Measurements from ENCODE around the gene MCEMP1. TPM values are rescaled to one million over a fixed set of nuclear protein-coding genes. Genes with fewer than 3 reads are reported as not detected.

The MCEMP1 gene
- total RNA-seq, 1 donor: not detected

DNA sequence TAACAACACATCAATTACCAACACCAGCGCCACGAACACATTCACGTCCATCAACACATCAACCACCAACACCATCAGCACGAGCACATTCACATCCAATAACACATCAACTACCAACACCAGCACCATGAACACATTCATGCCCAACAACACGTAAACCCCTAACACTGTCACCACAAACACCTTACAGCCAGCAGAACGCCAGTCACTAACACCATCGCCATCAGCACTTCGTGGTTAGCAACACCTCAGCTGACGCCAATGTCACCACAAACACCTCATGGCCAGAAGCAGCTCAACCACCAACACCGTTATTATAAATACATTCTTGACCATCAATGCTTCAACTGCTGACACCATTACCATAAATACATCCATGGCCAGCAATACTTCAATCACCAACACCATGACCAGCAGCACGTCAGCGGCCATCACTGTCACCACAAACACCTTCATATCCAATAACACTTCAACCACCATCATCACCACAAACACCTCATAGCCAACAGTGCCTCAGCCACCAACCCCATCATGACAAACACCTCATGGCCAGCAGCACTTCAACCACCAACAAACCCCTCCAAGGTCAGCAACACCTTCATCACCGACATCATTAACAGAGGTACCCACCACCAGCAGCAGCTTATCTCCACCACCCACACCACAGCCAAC lies 15.7 kb downstream of the MCEMP1 start:
- Histone ChIP-seq H3K36me3 (ENCODE audit: insufficient read depth, low read length) (no peaks in the 10 kb centered on the region), H3K9me3 (ENCODE audit: low read depth, low read length) (no peaks in the 10 kb centered on the region), H3K4me1 (ENCODE audit: insufficient read depth, low read length) (no peaks in the 10 kb centered on the region), H4K20me1 (ENCODE audit: insufficient read depth, low read length) (no peaks in the 10 kb centered on the region), H3K4me2 (ENCODE audit: insufficient read depth, low read length) (no peak overlapping the region), H3K27ac (ENCODE audit: low read depth, low read length) (no peak overlapping the region), H3K4me3 (ENCODE audit: insufficient read depth, low read length) (no peak overlapping the region), H3K79me2 (ENCODE audit: insufficient read depth, low read length) (no peaks in the 10 kb centered on the region), H2AFZ (ENCODE audit: low read length) (no peak overlapping the region), H3K27me3 (ENCODE audit: insufficient read depth, low read length) (no peaks in the 10 kb centered on the region)
- DNase-seq (ENCODE audit: insufficient read length, low spot score, missing footprints): peak; percentile 51
- TF ChIP-seq, protein P1, sequence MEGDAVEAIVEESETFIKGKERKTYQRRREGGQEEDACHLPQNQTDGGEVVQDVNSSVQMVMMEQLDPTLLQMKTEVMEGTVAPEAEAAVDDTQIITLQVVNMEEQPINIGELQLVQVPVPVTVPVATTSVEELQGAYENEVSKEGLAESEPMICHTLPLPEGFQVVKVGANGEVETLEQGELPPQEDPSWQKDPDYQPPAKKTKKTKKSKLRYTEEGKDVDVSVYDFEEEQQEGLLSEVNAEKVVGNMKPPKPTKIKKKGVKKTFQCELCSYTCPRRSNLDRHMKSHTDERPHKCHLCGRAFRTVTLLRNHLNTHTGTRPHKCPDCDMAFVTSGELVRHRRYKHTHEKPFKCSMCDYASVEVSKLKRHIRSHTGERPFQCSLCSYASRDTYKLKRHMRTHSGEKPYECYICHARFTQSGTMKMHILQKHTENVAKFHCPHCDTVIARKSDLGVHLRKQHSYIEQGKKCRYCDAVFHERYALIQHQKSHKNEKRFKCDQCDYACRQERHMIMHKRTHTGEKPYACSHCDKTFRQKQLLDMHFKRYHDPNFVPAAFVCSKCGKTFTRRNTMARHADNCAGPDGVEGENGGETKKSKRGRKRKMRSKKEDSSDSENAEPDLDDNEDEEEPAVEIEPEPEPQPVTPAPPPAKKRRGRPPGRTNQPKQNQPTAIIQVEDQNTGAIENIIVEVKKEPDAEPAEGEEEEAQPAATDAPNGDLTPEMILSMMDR (IDR thresholded peaks at IDR 0.05; ENCODE audit: extremely low read depth, low read depth, low read length): no peak

DNA sequence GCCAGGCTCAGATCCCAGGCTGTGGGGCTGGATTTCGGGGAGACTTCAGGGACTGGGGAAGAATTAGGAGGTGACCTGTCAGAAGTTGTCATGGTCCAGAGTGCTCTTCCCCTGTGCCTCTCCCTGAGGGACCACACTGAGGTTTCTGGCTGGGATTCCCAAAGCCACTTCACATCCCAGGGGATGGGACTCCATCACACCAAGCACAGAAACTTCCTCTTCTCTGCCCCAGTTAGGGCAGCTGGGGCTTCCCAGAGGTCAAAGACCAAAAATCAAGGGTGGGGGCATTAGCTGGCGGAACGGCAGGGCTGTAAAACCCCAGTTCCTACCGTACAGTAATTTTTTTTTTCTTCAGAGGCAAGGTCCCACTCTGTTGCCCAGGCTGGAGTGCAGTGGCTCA lies 17.6 kb downstream of the MCEMP1 start:
- Histone ChIP-seq H3K4me2 (ENCODE audit: insufficient read depth, low read length) (no peak overlapping the region), H4K20me1 (ENCODE audit: insufficient read depth, low read length) (no peaks in the 10 kb centered on the region), H3K27ac (ENCODE audit: low read depth, low read length) (no peak overlapping the region), H3K27me3 (ENCODE audit: insufficient read depth, low read length) (no peaks in the 10 kb centered on the region), H3K4me1 (ENCODE audit: insufficient read depth, low read length) (no peaks in the 10 kb centered on the region), H3K36me3 (ENCODE audit: insufficient read depth, low read length) (no peaks in the 10 kb centered on the region), H3K9me3 (ENCODE audit: low read depth, low read length) (no peaks in the 10 kb centered on the region), H3K79me2 (ENCODE audit: insufficient read depth, low read length) (no peaks in the 10 kb centered on the region), H2AFZ (ENCODE audit: low read length) (no peak overlapping the region), H3K4me3 (ENCODE audit: insufficient read depth, low read length) (no peak overlapping the region)
- DNase-seq (ENCODE audit: insufficient read length, low spot score, missing footprints): peak; percentile 29
- TF ChIP-seq, protein P1 (IDR thresholded peaks at IDR 0.05; ENCODE audit: extremely low read depth, low read depth, low read length): no peak

DNA sequence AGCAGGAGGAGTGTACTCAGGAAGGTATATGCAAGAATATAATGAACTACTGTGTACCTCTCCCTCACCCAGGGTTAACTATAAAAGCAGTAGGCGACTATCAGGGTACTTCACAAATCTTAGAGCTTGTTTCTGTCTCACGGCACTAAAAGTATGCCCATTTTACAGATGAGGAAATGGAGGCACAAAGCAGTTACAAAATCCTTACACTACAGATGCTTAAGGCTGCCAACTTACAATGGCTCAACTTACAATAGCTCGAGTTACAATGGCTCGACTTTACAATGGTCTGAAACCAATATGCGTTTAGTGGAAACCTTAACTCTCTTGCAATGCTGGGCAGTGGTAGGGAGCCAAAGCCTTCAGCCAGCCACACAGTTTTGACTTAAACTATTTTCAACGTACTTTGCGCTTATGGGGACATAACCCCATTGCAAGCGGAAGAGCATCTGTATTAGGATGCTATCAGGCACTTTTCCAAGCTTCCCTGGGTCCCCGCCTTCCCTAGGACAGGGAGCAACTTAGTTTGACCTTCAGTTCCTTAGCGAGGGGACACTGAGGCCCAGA lies 20.9 kb downstream of the MCEMP1 start:
- H3K36me3 ChIP-seq (ENCODE audit: insufficient read depth, low read length): no peaks in the 10 kb centered on the region
- no peak overlapping the region for H2AFZ ChIP-seq (ENCODE audit: low read length)
- TF ChIP-seq, protein P1 (IDR thresholded peaks at IDR 0.05; ENCODE audit: extremely low read depth, low read depth, low read length): no peak
- H3K4me2 ChIP-seq (ENCODE audit: insufficient read depth, low read length): no peak overlapping the region
- no peak overlapping the region for H3K4me3 ChIP-seq (ENCODE audit: insufficient read depth, low read length)
- H3K27me3 ChIP-seq (ENCODE audit: insufficient read depth, low read length): no peaks in the 10 kb centered on the region
- no peaks in the 10 kb centered on the region for H3K4me1 ChIP-seq (ENCODE audit: insufficient read depth, low read length)
- DNase-seq (ENCODE audit: insufficient read length, low spot score, missing footprints): peak; percentile 80
- H3K27ac ChIP-seq (ENCODE audit: low read depth, low read length): no peak overlapping the region
- H3K9me3 ChIP-seq (ENCODE audit: low read depth, low read length): no peaks in the 10 kb centered on the region
- H3K79me2 ChIP-seq (ENCODE audit: insufficient read depth, low read length): no peaks in the 10 kb centered on the region
- H4K20me1 ChIP-seq (ENCODE audit: insufficient read depth, low read length): no peaks in the 10 kb centered on the region

DNA sequence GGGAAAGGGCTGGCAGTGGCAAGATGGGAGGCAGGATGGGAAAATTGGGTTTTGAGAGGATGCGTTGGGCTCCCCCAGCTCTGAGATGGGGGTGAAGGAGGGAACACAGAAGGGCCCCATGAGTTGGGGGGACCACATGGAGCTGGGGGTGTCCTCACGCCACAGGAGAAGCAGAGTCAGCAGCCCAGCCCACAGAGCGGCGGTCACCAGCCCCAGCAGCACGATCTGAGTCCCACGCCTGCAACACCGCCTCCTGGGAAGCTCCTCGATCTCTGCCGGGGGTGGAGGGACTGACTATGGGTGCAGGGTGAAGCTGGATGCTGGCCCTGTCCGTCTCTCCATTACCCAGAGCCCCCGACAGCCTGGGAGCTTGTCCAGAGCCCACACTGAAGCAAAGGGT lies 21.7 kb downstream of the MCEMP1 start:
- Histone ChIP-seq H3K27me3 (ENCODE audit: insufficient read depth, low read length) (no peaks in the 10 kb centered on the region), H3K9me3 (ENCODE audit: low read depth, low read length) (no peaks in the 10 kb centered on the region), H3K4me3 (ENCODE audit: insufficient read depth, low read length) (no peak overlapping the region), H3K36me3 (ENCODE audit: insufficient read depth, low read length) (no peaks in the 10 kb centered on the region), H3K27ac (ENCODE audit: low read depth, low read length) (no peak overlapping the region), H2AFZ (ENCODE audit: low read length) (no peak overlapping the region), H4K20me1 (ENCODE audit: insufficient read depth, low read length) (no peaks in the 10 kb centered on the region), H3K4me2 (ENCODE audit: insufficient read depth, low read length) (no peak overlapping the region), H3K4me1 (ENCODE audit: insufficient read depth, low read length) (no peaks in the 10 kb centered on the region), H3K79me2 (ENCODE audit: insufficient read depth, low read length) (no peaks in the 10 kb centered on the region)
- peak; percentile 73 for DNase-seq (ENCODE audit: insufficient read length, low spot score, missing footprints)
- TF ChIP-seq, protein P1 (IDR thresholded peaks at IDR 0.05; ENCODE audit: extremely low read depth, low read depth, low read length): no peak
